WERI-Rb-1 (cell line): Measurements from ENCODE around the gene CACNA2D2.
A peak's percentile ranks its signal among the peaks of the same experiment; 100 is the strongest.

Experiments
- DNase-seq: peaks from one replicate; pipeline ENCODE4 v3.0.0-alpha.2; 2020
- H3K27ac ChIP-seq: fragments of 250-450 bp; sonication (Bioruptor Pico); 2 replicates; pipeline ENCODE4 v1.5.1; 2020; ENCODE audit warnings: mild to moderate bottlenecking, moderate library complexity
- H3K27me3 ChIP-seq: fragments of 250-450 bp; sonication (Bioruptor Pico); 2 replicates; pipeline ENCODE4 v1.5.1; 2021; ENCODE audit warnings: mild to moderate bottlenecking, low read depth, moderate library complexity; ENCODE audit not compliant: insufficient read depth, severe bottlenecking
- H3K36me3 ChIP-seq: fragments of 250-450 bp; sonication (Bioruptor Pico); 2 replicates; pipeline ENCODE4 v1.5.1; 2020; ENCODE audit warnings: mild to moderate bottlenecking, moderate library complexity
- H3K4me3 ChIP-seq: 2 replicates; pipeline ENCODE4 v1.5.1; 2011; ENCODE audit warnings: low read depth, mild to moderate bottlenecking, control low read depth, low read length
- H3K9me3 ChIP-seq: fragments of 250-450 bp; sonication (Bioruptor Pico); 2 replicates; pipeline ENCODE4 v1.5.1; 2021; ENCODE audit warnings: mild to moderate bottlenecking, moderate library complexity; ENCODE audit not compliant: severe bottlenecking
- TF ChIP-seq, protein P1 (sequence below): IDR thresholded peaks from 2 replicates; pipeline ENCODE4 v1.5.1; 2011; ENCODE audit warnings: low read depth, mild to moderate bottlenecking, control low read depth, inconsistent platforms, low read length

CACNA2D2 gene

DNA sequence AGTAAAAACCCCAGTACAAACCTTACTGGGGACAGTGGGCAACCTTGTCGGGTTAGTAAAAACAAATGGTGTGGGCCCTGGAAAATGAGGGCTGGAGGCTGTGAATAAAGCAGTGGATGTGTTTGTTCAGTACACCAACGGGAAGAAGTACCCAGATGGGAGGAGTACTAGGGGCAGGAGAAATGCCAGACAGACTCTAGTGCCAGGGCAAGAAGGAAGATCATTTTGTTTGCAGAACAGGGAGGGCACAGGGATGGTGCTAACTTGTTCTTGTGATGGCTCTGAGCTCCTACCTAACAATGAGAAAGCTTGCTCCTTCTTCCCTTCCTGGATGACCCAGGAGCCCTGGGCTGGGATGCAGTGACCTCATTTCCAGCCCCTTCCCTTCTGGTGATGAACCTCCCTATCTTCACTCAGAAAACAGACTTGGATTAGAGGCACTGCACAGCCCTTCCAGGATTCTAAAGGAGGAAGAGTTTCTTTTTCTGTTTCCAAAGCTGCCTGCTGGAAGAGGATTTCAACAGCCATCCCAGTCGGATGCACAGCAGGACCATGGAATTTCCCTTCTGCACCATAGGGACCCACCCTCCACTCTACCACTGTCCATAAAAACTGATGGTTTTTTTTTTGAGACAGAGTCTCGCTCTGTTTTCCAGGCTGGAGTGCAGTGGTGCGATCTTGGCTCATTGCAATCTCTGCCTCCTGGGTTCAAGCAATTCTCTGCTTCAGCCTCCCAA lies 168.9 kb downstream of the CACNA2D2 start:
- Histone ChIP-seq H3K36me3 (peaks cover 67% of the 10 kb centered on the region), H3K27ac (no peak overlapping the region)
- no peak for DNase-seq

DNA sequence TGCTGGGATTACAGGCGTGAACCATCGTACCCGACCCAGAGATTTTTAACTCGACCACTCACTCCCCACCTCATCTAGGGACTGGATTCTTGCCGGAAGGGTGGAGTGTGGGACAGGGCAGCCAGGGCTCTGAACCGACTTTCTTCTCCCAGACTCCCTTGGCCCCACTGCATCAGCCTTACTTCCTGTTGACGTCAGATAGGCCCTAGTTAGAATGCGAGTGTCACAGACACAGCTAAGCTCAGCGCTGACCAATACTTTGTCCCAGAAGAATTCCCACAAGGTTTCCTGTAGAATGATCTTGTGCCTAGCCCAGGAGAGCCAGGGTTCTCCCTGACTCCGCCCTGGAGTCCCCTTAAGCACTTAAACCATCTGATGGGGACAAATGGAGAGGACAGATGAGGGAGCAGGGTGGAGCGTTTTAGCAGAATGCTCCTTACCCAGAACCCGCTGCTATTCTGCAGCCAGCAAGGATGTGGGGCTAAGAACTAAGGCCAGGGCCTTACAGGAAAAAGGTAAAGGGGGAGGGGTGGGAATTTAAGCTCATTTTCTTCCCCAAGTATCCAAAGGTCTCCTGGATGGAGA lies 169.6 kb downstream of the CACNA2D2 start:
- H3K27me3 ChIP-seq: no peaks in the 10 kb centered on the region
- peaks cover 71% of the 10 kb centered on the region for H3K36me3 ChIP-seq
- H3K9me3 ChIP-seq: no peaks in the 10 kb centered on the region
- TF ChIP-seq, protein P1, sequence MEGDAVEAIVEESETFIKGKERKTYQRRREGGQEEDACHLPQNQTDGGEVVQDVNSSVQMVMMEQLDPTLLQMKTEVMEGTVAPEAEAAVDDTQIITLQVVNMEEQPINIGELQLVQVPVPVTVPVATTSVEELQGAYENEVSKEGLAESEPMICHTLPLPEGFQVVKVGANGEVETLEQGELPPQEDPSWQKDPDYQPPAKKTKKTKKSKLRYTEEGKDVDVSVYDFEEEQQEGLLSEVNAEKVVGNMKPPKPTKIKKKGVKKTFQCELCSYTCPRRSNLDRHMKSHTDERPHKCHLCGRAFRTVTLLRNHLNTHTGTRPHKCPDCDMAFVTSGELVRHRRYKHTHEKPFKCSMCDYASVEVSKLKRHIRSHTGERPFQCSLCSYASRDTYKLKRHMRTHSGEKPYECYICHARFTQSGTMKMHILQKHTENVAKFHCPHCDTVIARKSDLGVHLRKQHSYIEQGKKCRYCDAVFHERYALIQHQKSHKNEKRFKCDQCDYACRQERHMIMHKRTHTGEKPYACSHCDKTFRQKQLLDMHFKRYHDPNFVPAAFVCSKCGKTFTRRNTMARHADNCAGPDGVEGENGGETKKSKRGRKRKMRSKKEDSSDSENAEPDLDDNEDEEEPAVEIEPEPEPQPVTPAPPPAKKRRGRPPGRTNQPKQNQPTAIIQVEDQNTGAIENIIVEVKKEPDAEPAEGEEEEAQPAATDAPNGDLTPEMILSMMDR: no peak
- no peak for DNase-seq
- no peak overlapping the region for H3K27ac ChIP-seq
- H3K4me3 ChIP-seq: no peak overlapping the region

More for the DNA sequence above, 168.9 kb downstream of the CACNA2D2 start:
- Histone ChIP-seq H3K9me3 (no peaks in the 10 kb centered on the region), H3K4me3 (no peak overlapping the region), H3K27me3 (no peaks in the 10 kb centered on the region)
- TF ChIP-seq, protein P1: no peak

DNA sequence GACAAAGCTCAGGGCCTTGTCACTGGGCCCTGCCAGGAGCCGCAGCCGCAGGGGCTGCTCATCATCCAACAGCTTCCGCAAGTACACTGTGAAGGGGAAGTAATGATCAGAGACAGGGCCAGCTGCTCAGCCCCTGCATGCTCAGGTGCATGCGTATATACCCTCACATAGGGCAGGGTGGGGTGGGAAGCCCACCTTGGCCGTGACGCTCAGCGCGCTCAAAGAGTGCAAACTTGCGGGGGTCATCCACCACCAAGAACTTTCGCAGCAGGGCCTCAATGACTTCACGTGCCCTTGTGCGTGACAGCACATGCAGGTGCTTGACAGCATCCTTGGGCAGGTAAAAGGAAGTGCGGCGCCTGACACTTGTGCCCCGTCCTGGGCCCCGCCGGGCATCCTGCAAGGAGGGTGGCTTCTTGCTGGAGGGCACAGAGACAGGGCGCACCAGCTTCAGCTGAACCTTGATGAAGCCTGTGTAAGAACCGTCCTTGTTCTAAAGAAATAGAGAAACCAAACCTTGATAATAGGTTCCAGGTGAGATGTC lies 172.0 kb downstream of the CACNA2D2 start:
- Histone ChIP-seq H3K36me3 (peaks cover 72% of the 10 kb centered on the region), H3K27ac (no peak overlapping the region), H3K9me3 (no peaks in the 10 kb centered on the region), H3K27me3 (no peaks in the 10 kb centered on the region), H3K4me3 (no peak overlapping the region)
- TF ChIP-seq, protein P1: no peak
- no peak for DNase-seq

DNA sequence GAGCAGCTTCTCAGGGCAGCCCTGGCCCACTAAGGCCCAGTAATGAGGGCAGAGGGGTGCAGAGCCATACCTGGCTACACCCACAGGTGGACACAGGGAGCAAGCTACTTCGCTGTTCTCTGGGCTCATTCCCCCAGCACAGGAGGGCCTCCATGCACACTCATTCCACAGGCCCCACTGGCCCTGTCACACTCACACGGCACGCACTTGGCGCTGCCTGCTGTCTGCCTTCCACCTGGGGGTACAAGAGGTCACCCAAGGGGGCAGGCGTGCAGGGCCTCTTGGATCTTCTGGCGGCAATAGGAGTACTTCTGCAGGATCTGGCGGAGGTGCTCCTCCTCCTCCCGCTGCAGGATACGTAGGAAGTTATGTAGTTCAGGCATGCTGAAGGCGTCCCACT lies 173.1 kb downstream of the CACNA2D2 start:
- DNase-seq: no peak
- H3K36me3 ChIP-seq: peaks cover 74% of the 10 kb centered on the region
- H3K27me3 ChIP-seq: no peaks in the 10 kb centered on the region
- no peak overlapping the region for H3K27ac ChIP-seq
- TF ChIP-seq, protein P1: no peak
- H3K4me3 ChIP-seq: no peak overlapping the region
- no peaks in the 10 kb centered on the region for H3K9me3 ChIP-seq

DNA sequence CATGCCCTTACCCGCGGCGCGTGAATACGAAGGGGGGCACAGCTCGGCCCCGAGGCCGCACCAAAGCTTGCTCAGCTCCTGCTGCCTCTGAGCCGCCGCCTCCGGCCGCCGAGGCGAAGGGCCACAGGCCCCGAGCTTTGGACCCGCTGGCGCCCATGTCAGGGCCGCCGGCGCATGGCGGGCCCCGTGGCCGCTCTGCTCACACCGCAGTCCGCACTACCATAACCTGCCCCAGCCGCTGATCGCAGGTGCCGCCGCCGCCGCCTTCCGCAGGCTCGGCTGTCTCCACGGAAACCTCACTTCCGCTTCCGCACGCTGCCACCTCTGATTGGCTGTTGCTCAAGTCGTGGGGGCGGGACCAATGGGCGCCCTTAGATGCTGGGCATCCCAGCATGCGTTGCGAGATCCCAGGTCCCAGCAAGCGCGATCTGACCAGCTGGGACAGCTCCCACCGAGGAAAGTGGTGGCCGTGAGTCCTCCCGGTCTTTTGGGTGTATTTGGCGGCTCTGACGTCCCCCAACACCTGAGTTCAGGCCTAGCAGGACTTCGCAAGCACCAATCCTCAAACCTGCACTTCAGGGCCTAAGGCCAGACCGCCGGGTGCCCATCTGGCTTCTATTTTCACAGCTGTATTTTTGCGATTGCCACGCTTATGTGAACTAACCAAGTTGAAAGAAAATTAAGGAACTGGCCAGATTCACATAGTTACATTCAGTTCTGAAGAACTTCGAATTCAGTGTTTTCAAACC lies 175.3 kb downstream of the CACNA2D2 start, which contains the start of gene TUSC2:
TSS of gene TUSC2 (minus strand) at position 281 of the 749 bp plus-strand sequence. CDS start at position 157, 124 bp downstream.
- TF ChIP-seq, protein P1: no peak
- peak; percentile 97 for DNase-seq
- H3K27me3 ChIP-seq: no peaks in the 10 kb centered on the region
- H3K4me3 ChIP-seq: peak within 1 kb of the TSS; percentile 71
- no peaks in the 10 kb centered on the region for H3K9me3 ChIP-seq
- peak within 1 kb of the TSS; percentile 81 for H3K27ac ChIP-seq
- peaks cover 67% of the 10 kb centered on the region for H3K36me3 ChIP-seq
